ENCODE measurements around the gene THUMPD3.

The THUMPD3 gene

GRCh38 chr3:9400616-9401015 lies 37.8 kb downstream of the THUMPD3 start:
- no peak for DNase-seq (ENCODE audit: low read depth)
- peak overlapping the region; percentile 15 for H3K4me3 ChIP-seq (ENCODE audit: low read length)
- TF ChIP-seq CTCF (IDR thresholded peaks at IDR 0.05; ENCODE audit: insufficient read depth, low read depth, low read length, missing control alignments): no peak

- TF ChIP-seq CTCF (IDR thresholded peaks at IDR 0.05; ENCODE audit: insufficient read depth, low read depth, low read length, missing control alignments): no peak
- DNase-seq (ENCODE audit: low read depth): no peak
- H3K4me3 ChIP-seq (ENCODE audit: low read length): peak overlapping the region; percentile 19
Measured at GRCh38 chr3:9401986-9402385, 39.1 kb downstream of the THUMPD3 start.

- no peak for TF ChIP-seq CTCF (IDR thresholded peaks at IDR 0.05; ENCODE audit: insufficient read depth, low read depth, low read length, missing control alignments)
- DNase-seq (ENCODE audit: low read depth): peak; percentile 30
- peak overlapping the region; percentile 19 for H3K4me3 ChIP-seq (ENCODE audit: low read length)
Measured at GRCh38 chr3:9402410-9403228, 39.8 kb downstream of the THUMPD3 start.

- TF ChIP-seq CTCF (IDR thresholded peaks at IDR 0.05; ENCODE audit: insufficient read depth, low read depth, low read length, missing control alignments): no peak
- H3K4me3 ChIP-seq (ENCODE audit: low read length): no peak overlapping the region
- DNase-seq (ENCODE audit: low read depth): no peak
Measured at GRCh38 chr3:9403463-9403862, 40.6 kb downstream of the THUMPD3 start.

GRCh38 chr3:9404680-9405079 lies 41.8 kb downstream of the THUMPD3 start:
- DNase-seq (ENCODE audit: low read depth): peak; percentile 53
- TF ChIP-seq CTCF (IDR thresholded peaks at IDR 0.05; ENCODE audit: insufficient read depth, low read depth, low read length, missing control alignments): peak; percentile 44
- H3K4me3 ChIP-seq (ENCODE audit: low read length): no peak overlapping the region

- no peak for TF ChIP-seq CTCF (IDR thresholded peaks at IDR 0.05; ENCODE audit: insufficient read depth, low read depth, low read length, missing control alignments)
- no peak for DNase-seq (ENCODE audit: low read depth)
- H3K4me3 ChIP-seq (ENCODE audit: low read length): no peak overlapping the region
Measured at GRCh38 chr3:9405756-9406155, 42.9 kb downstream of the THUMPD3 start.
